ENCODE results near the gene TRANK1. TPM values are rescaled to one million over a fixed set of nuclear protein-coding genes. Genes with fewer than 3 reads are reported as not detected.

The TRANK1 gene
- total and polyA plus RNA-seq, 2 donors from 2014 or later, result 1.2 to 21.4 TPM

GRCh38 chr3:36852071-36852470, 92.8 kb downstream of the TRANK1 start:
- Histone ChIP-seq H3K27ac (ENCODE audit: low read depth in 2 of 2, low read length in 2 of 2) (no peak overlapping the region), H3K9ac (ENCODE audit: low read length in 3 of 3) (no peak overlapping the region), H3K4me1 (ENCODE audit: control insufficient read depth in 2 of 3, insufficient read depth in 2 of 3, low read depth in 1 of 3, low read length in 3 of 3) (no peaks in the 10 kb centered on the region), H3K27me3 (ENCODE audit: control insufficient read depth, insufficient read depth, low read length) (no peaks in the 10 kb centered on the region), H3K9me3 (ENCODE audit: control insufficient read depth in 2 of 3, insufficient read depth in 1 of 3, low read length in 3 of 3) (no peaks in the 10 kb centered on the region), H3K4me3 (ENCODE audit: low read length in 3 of 3) (no peak overlapping the region), H3K36me3 (ENCODE audit: control insufficient read depth in 2 of 3, insufficient read depth in 3 of 3, low read length in 3 of 3) (peaks cover 0 to 7% (median 0%) of the 10 kb centered on the region in 3 donors)
- intact Hi-C loops (cut with DNase I), result no loop called here
- DNase-seq (no peak), FAIRE-seq (no peak)
- no peak for TF ChIP-seq CTCF (IDR thresholded peaks at IDR 0.05; ENCODE audit: borderline replicate concordance, extremely low read depth, insufficient read depth)

GRCh38 chr3:36850743-36851142, 94.1 kb downstream of the TRANK1 start:
- intact Hi-C loops (cut with DNase I), result no loop called here
- Histone ChIP-seq H3K9me3 (ENCODE audit: control insufficient read depth in 2 of 3, insufficient read depth in 1 of 3, low read length in 3 of 3) (no peaks in the 10 kb centered on the region), H3K4me3 (ENCODE audit: low read length in 3 of 3) (no peak overlapping the region), H3K4me1 (ENCODE audit: control insufficient read depth in 2 of 3, insufficient read depth in 2 of 3, low read depth in 1 of 3, low read length in 3 of 3) (no peaks in the 10 kb centered on the region), H3K9ac (ENCODE audit: low read length in 3 of 3) (no peak overlapping the region), H3K36me3 (ENCODE audit: control insufficient read depth in 2 of 3, insufficient read depth in 3 of 3, low read length in 3 of 3) (peaks cover 0 to 6% (median 0%) of the 10 kb centered on the region in 3 donors), H3K27me3 (ENCODE audit: control insufficient read depth, insufficient read depth, low read length) (no peaks in the 10 kb centered on the region), H3K27ac (ENCODE audit: low read depth in 2 of 2, low read length in 2 of 2) (no peak overlapping the region)
- FAIRE-seq (no peak), DNase-seq (no peak)
- TF ChIP-seq CTCF (IDR thresholded peaks at IDR 0.05; ENCODE audit: borderline replicate concordance, extremely low read depth, insufficient read depth), result no peak

- Histone ChIP-seq H3K9ac (ENCODE audit: low read length in 3 of 3) (no peak overlapping the region), H3K4me1 (ENCODE audit: control insufficient read depth in 2 of 3, insufficient read depth in 2 of 3, low read depth in 1 of 3, low read length in 3 of 3) (no peaks in the 10 kb centered on the region), H3K27me3 (ENCODE audit: control insufficient read depth, insufficient read depth, low read length) (no peaks in the 10 kb centered on the region), H3K4me3 (ENCODE audit: low read length in 3 of 3) (no peak overlapping the region), H3K27ac (ENCODE audit: low read depth in 2 of 2, low read length in 2 of 2) (no peak overlapping the region), H3K9me3 (ENCODE audit: control insufficient read depth in 2 of 3, insufficient read depth in 1 of 3, low read length in 3 of 3) (peaks cover 0 to 5% (median 0%) of the 10 kb centered on the region in 3 donors), H3K36me3 (ENCODE audit: control insufficient read depth in 2 of 3, insufficient read depth in 3 of 3, low read length in 3 of 3) (peaks cover 0 to 6% (median under 1%) of the 10 kb centered on the region in 3 donors)
- TF ChIP-seq CTCF (IDR thresholded peaks at IDR 0.05; ENCODE audit: borderline replicate concordance, extremely low read depth, insufficient read depth), result no peak
- no peak for DNase-seq
- intact Hi-C loops (cut with DNase I), result no loop called here
- FAIRE-seq, result no peak
Observed at GRCh38 chr3:36846406-36846805, 98.4 kb downstream of the TRANK1 start.
